GM12865 (cell line): Measurements from ENCODE around the gene TMEM125.

ENCODE experiments used
- DNase-seq: peaks from one replicate; pipeline ENCODE4 v3.0.0; 2010; ENCODE audit warnings: low read depth
- H3K4me3 ChIP-seq: 2 replicates; pipeline ENCODE4 v1.5.1; 2011; ENCODE audit warnings: mild to moderate bottlenecking, low read depth, low read length, control low read depth
- CTCF ChIP-seq: IDR thresholded peaks from 2 replicates; pipeline ENCODE4 v1.5.1; 2011; ENCODE audit warnings: low read length, control low read depth, low read depth, inconsistent platforms; ENCODE audit not compliant: insufficient read depth; ENCODE audit errors: missing control alignments

The TMEM125 gene

GRCh38 chr1:43292679-43293078 is 22.9 kb downstream of the TMEM125 start:
- DNase-seq: no peak
- no peak overlapping the region for H3K4me3 ChIP-seq
- no peak for TF ChIP-seq CTCF

- H3K4me3 ChIP-seq: no peak overlapping the region
- TF ChIP-seq CTCF: no peak
- no peak for DNase-seq
These were observed 23.4 kb downstream of the TMEM125 start for GRCh38 chr1:43293176-43293575.

GRCh38 chr1:43293896-43294760 is 24.3 kb downstream of the TMEM125 start:
- no peak overlapping the region for H3K4me3 ChIP-seq
- DNase-seq: no peak
- TF ChIP-seq CTCF: no peak

- no peak for DNase-seq
- H3K4me3 ChIP-seq: no peak overlapping the region
- TF ChIP-seq CTCF: no peak
These were observed 25.0 kb downstream of the TMEM125 start for GRCh38 chr1:43294761-43295160.

- DNase-seq: no peak
- no peak for TF ChIP-seq CTCF
- no peak overlapping the region for H3K4me3 ChIP-seq
These were observed 26.4 kb downstream of the TMEM125 start for GRCh38 chr1:43296207-43296606.

- no peak for TF ChIP-seq CTCF
- H3K4me3 ChIP-seq: no peak overlapping the region
- DNase-seq: no peak
These were observed 28.3 kb downstream of the TMEM125 start for GRCh38 chr1:43298055-43298454.

GRCh38 chr1:43299101-43299500 is 29.3 kb downstream of the TMEM125 start:
- no peak overlapping the region for H3K4me3 ChIP-seq
- no peak for TF ChIP-seq CTCF
- DNase-seq: no peak
